Midbrain (tissue), 1 donor: ENCODE data around the gene NF2.
"Not testable (repeated sequence)": the region's sequence is repeated elsewhere in the genome, so short reads cannot be mapped to it uniquely, and the experiment has no call there.

Experiments used
- DNase-seq: peaks from one replicate; lab custom pipeline; 2025; lab: John Stamatoyannopoulos, UW

NF2 gene

DNA sequence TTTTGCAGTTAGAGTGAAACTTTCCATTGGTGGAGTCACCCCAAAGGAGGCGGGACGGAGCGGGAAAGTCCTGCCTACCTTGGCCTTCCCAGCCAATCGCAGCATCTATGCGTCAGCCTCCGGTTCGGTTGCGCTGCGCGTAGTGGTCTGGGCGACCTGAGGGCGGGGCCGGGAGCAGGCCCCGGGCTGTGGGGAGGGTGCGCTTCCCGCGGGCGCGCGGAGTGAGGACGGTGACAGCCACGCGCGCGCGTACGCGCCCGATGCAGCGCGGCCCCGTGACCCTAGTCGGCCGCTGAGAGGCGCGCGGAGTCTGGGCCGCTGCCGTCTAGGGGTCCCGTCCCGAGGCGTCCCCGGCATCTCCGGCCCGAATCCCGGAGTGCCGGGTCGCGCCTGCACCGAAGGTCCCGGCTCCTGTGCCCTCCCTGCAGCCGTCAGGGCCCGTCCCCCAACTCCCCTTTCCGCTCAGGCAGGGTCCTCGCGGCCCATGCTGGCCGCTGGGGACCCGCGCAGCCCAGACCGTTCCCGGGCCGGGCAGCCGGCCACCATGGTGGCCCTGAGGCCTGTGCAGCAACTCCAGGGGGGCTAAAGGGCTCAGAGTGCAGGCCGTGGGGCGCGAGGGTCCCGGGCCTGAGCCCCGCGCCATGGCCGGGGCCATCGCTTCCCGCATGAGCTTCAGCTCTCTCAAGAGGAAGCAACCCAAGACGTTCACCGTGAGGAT is at the start of gene NF2:
Gene NF2 (plus strand): TSS at position 276 of the 718 bp plus-strand sequence. CDS start 366 bp downstream, at position 642.
- peak; percentile 99 for DNase-seq

DNA sequence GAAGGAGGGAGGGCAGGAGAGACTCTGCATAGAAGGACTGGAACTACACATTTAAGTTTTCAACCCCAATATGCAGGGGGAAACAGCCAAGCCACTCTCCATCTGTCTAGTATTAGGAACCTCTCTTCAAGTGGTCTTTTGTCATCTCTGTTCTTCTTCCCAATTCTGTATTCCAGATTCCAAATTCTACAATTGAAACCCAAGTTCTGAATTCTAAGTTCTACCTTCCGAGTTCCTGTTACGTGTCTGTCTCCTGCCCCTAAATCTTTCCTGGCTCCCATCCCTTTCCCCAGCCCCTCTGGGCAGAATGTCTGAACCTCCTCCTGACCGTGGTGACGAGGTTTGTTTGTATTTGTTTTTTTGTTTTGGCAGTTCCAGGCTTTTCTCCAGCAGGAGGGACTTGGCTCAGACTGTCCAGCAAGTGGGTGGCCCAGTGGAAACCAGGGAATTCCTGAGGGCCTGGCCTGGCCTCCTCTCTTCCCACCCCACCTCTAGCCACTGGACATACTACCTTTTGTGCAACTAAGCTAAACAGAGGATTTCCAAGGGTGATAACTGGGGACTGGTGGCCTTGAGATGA is 48.3 kb upstream of the NF2 start:
- DNase-seq = peak; percentile 64

DNA sequence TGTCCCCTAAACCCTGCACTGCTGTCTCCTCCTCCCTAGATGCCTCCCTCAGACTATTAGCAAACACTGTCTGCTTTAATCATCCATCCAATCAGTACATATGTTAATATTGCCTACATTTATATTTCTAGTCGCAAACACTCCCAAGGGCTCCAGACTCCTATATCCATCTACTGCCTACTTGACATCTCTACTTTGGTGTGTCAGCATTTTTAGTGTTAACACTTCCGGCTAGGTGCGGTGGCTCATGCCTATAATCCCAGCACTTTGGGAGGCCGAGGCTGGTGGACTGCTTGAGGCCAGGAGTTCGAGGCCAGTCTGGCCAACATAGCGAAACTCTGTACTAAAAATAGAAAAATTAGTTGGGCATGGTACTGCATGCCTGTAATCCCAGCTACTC is 44.4 kb upstream of the NF2 start:
- DNase-seq = no peak

DNA sequence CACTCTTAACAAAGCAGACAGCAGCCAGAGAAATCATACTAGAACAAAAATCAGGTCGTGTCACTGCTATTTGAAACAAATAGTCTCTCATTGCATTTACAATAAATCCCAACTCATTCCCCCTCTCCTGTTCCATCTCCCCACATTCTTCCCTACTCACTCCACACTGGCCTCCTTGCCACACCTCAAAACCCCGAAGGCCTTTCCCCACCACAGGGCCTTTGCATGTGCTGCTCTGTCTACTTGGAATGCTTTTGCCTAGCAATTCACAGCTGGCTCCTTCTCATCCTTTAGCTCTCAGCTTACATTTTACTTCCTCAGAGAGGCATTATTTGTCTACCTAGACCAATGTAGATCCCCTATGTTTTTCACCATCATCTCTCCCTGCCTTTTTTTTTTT is 43.6 kb upstream of the NF2 start:
- DNase-seq = no peak

DNA sequence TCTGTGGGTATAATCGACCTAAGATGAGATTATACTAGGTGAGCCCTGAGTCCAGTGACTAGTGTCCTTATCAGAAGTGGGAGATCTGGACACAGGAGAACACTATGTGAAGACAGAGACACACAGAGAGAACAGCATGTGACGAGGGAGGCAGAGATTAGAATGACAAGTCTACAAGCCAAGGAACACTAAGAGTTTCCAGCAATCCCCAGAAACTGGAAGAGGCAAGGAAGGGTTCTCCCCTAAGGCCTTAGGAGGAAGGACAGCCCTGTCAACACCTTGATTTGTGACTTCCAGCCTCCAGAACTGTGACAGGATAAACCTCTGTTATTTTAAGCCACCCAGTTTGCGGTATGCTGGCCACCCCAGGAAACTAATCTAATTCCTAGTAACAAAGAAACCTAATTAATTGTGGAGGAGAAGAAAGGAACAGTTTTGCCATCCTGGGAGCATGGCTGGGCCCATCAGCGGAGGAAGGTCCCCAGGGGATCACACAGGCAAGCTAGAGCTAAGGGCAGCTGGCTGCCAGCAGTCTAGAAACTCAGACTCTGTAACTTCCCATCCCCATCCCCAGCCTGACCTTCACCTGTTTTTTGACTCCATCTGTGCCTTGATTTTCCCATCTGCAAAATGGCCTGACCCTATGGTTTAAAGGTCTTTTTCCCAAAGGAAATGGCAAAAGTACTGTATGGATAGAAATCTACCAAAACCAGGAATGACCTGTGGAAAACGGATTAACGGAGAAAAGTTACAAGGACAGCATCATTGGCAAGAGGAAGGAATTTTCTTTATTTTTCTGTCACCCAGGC is 39.6 kb upstream of the NF2 start:
- no peak for DNase-seq

DNA sequence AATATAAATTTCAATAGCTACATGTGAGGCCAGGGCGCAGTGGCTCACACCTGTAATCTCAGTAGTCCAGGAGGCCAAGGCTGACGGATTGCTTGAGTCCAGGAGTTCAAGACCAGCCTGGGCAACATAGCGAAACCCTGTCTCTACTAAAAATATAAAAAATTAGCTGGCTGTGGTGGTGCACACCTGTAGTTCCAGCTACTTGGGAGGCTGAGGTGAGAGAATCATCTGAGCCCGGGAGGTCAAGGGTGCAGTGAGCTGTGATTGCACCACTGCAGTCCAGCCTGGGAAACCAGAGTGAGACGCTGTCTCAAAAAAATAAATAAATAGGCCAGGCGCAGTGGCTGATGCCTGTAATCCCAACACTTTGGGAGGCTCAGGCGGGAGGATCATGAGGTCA is 36.9 kb upstream of the NF2 start:
- DNase-seq = not testable (repeated sequence)

DNA sequence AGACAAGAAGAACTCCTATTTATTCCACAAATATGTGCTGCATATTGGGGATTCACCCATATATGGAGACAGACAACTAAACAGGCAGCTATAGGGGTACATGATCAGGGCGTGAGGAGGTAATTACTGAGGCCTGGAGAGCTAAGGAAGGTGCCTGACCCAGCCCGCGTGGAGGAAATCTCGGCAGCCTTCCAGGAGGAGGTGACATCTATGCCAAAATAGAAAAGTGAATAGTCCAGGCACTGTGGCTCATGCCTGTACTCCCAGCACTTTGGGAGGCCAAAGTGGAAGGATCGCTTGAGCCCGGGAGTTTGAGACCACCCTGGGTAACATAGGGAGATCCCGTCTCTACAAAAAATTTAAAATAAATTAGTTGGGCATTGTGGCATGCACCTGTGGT is 36.1 kb upstream of the NF2 start:
- no peak for DNase-seq

DNA sequence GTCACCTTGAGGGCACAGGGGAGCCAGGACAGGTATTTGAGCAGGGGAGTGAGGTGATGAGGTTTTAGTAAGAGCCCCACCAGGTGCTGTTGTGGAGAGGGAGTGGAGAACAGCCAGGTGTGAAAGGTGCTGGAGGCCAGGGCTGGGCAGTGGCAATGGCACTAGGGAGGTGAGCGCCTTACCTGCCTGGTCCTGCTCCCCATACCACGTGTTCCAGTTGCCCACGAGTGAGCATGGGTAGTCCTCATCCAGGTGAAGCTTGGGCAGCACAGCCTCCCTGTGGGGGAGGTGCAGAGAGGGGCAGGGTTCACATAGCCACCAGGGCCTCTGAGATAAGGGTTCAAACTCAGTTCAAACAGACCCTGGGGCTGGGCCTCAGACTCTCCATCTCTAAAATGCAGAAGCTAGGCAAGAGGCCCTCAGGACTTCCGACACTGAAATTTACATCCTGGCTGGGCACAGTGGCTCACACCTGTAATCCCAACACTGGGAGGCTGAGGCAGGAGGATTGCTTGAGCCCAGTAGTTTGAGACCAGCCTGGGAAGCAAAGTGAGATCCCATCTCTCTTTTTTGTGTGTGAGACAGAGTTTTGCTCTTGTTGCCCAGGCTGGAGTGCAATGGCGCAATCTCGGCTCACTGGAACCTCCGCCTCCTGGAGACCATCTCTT is 34.3 kb upstream of the NF2 start:
- DNase-seq = no peak

DNA sequence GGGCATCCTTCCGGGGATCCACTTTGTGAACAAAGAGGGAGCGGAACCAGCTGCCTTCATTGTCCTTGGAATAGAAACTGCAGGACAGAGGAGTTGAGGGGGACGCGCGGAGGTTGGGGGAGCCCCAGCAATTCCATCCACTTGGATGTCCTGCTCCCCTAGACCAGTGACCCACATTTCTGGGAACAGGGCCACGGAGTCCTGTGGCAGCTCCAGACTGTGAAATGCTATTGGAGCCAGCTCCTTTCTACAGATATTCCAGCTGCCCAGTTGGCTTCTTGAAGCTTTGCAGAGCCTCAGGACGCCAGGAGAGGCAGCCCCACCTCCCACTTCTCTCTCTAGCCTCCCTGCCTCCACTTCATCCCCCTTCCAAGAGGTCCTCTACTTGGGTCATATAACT is 33.0 kb upstream of the NF2 start:
- DNase-seq = peak; percentile 7

DNA sequence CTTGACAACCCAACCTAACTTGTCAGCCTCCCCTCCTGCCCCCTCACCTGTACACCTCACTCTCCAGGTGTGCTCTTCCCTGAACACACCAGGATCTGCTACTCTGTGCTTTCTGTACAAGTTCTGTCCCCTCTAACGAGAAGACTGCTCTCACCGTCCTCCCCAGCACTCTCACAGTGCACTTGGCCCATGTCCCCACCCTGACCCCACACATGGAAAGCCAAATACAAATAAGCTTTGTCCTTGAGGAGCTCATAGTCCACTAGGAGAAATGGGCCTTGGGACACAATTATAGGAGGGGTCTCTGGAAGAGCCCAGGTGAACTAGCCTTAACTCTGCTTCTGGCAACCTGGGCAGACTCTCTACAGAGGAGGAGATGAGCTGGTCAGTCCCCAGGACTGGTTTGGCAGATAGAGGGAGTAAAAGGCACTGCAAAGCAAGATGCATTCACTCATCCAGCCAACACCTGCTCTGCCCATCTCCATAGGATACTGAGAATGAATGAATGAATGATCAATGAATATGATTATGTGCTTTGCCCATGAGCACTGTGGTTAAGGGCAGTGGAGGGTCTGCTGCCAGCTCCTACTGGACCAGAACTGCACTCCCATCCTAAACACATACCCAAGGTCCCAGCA is 32.4 kb upstream of the NF2 start:
- DNase-seq = no peak

DNA sequence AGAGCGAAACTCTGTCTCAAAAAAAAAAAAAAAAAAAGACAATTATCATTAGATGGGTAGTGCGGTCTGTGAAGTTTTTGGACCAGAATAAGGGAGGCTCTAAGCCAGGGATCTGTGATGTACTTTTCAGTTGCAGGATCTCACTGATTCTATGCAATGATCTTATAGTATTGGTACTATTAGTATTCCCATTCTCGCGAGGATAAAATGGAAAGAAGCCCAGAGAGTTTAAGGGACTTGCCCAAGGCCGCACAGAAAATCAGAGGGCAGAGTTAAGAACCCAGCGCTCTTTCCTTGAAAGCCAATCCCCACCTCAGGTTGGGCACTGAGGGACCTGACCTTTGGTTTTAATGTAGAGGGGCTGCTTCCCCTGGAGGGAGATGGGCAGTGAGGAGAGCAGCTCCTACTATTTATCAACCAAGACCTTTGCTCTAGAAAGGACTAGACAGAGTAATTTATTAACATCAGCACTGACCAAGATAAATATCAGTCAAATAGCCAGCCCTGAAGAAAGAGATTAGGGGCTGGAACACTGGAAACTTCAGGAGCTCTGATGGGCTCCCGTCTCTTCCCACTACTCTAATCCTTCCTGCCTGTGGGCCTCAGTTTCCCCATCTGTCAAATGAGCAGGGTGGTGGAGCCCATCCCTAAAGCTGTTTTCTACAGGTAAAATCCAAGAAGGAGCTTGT is 28.5 kb upstream of the NF2 start:
- DNase-seq = no peak

DNA sequence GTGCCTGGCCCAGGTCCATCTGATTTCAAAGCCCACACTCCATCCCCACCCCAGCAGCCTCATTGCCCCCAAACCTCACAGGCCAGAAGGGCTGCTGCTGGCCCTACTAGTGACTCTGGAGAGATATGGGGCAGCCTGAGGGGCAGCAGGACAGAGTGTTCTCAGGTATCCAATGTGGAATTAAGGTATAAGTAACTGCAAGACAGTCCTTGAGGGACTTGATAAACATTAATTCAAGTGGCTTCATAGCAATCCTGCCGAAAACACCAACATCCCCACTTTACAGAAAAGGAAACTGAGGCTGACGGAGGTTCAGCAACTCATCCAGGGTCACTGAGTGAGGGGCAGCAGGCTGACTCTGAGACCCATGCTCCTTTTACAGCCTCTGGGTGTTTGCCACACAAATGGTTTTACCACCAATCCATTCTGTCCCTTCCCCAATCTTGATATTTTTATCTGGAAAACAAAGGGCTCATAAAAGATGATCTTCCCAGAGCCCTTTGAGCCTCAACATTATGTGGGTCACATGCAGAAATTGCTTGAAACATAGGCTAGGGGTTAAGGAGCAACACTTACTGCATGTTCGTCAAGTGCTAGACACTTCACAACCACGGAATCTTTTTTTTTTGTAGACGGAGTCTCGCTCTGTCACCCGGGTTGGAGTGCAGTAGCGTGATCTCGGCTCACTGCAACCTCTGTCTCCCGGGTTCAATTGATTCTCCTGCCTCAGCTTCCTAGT is 24.8 kb upstream of the NF2 start:
- no peak for DNase-seq

DNA sequence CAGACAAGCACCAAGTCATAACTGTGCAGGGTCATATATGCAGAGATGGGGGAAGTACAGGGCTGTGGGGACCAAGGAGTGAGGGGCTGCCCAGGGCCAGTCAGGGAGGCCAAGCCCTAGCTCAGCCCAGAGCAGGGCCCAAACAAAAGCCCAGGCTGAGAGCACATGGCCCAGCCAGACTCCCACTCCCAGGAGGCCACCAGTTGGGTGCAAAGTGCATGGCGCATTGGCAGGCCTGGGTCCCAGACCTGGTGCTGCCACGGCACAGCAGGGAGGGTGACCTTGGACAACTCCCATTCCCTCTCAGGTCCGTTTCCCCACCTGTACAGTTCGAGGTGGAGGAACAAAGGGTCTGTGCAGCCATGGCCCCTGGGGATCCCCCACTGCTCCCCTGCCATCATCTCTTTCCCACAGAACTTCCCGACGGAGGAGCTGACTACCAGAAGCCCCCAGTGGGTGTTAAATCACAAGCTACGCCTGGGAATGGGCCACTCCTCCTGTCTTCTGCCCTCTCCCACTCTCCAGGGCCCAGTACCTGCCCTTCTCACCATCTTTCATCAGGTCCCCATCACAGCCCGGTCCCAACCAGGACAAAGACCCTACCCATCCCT is 23.1 kb upstream of the NF2 start:
- no peak for DNase-seq

DNA sequence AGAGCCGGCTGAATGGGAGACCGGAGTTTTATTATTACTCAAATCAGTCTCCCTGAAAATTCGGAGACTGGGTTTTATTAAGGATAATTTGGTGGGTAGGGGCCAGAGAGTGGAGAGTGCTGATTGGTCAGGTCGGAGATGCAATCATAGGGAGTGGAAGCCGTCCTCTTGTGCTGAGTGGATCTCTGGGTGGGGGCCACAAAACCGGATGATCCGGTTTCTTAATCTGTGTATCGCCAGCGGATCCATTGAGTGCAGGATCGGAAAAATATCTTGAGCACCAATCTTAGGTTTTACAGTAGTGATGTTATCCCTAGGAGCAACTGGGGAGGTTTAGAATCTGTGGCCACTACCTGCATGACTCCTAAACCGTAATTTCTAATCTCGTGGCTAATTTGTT is 21.6 kb upstream of the NF2 start:
- no peak for DNase-seq

DNA sequence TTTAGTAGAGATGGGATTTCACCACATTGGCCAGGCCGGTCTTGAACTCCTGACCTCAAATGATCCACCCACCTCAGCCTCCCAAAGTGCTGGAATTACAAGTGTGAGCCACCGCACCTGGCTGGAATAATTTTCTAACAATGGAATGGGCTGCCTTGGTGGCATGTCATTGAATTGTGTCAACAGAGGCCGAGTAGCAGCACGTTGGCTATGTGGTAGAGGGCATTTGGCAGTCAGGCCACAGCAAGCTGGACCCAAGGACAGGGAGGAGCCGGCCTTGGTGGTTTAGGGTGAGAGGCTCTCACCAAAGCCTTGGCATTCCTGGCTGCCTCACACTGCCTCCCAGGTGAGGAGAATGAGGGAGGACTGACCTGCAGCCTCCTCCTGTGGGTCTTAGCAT is 18.5 kb upstream of the NF2 start:
- no peak for DNase-seq

DNA sequence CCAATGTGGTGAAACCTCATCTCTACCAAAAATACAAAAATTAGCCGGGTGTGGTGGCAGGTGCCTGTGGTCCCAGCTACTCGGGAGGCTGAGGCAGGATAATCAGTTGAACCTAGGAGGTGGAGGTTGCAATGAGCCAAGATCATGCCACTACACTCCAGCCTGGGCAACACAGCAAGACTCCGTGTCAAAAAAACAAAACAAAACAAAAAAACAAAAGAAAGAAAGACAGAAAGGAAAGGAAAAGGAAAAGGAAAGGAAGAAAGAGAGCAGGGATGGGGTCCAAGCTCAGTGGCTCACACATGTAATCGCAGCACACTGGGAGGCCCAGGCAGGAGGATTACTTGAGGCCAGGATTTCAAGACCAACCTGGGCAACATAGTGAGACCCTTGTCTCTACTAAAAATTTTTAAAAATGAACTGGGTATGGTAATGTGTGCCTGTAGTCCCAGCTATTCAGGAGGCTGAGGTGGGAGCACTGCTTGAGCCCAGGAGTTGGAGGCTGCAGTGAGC is 17.2 kb upstream of the NF2 start:
- not testable (repeated sequence) for DNase-seq

DNA sequence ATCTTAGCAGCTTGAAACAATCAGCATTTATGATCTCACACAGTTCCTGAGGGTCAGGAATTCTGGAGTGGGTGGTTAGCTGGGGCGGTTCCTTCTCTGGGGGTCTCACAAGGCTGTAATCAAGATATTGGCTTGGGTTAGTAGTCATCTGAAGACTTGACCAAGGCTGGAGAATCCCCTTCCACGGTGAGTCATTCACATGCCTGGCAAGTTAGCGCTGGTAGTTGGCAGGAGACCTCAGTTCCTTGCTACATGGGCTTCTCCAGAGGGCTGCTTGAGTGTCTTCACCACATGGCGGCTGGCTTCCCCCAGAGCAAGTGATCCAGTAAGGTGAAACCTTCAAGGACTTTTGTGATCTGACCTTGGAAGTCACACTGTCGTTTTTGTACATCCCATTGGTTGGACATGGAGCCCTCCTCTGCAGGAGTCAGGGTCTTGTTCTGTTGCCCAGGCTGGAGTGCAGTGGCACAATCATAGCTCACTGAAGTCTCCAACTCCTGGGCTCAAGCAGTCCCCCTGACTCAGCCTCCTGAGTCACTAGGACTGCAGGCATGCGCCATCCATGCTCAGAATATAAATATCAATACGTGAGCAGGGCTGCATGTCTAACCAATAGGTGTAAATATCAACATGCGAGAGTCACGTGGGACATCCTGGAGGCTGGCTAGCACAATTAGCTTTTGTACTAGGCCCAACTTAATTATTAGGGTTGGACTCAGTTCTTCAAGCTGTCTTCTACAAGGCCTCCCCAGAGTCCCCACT is 15.3 kb upstream of the NF2 start:
- no peak for DNase-seq

DNA sequence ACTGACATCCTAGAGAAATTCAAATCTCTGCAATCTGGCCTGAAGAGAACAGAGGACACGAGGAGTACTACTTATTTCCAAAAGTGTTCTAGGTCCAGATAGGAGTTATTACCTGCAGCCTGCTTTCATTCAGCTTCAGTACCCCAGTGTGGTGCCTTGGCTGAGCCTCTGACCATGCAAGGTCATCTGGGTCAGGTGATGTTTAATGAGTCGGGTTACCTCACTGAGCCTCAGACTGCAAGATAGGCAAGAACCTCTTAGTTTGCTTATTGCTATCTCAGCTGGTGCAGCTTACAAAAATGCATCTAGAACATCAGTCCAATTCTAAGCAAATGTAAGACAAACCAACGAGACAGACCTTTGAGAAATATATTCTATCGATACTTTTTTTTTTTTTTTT is 9.5 kb upstream of the NF2 start:
- no peak for DNase-seq

DNA sequence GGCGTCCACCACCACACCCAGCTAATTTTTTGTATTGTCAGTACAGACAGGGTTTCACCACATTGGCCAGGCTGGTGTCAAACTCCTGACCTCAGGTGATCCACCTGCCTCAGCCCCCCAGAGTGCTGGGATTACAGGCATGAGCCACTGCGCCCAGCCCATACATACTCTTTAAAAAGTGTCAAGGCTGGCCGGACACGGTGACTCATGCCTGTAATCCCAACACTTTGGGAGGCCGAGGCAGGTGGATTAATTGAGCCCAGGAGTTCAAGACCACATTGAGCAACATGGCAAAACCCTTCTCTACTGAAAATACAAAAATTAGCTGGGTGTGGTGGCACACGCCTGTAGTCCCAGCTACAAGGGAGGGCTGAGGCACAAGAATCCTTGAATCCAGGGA is 9.0 kb upstream of the NF2 start:
- not testable (repeated sequence) for DNase-seq
